Articular chondrocyte of knee joint (primary cell): ENCODE data around the gene ZSCAN22. TPM values are rescaled to one million over a fixed set of nuclear protein-coding genes. Genes with fewer than 3 reads are reported as not detected.

Experiments
- small RNA-seq: library from RNA; depleted of rRNA; stranded (forward); fragments of <200 nt; gene quantifications from one replicate; pipeline ENCODE3, GENCODE V24; 2012
- total RNA-seq: library from RNA; depleted of rRNA; stranded (reverse); fragments of >200 nt; gene quantifications from 2 replicates; pipeline ENCODE4 v1.2.3, GENCODE V29; 2012

Gene ZSCAN22
- total RNA-seq: 2.5 and 3.2 TPM in 2 replicates

GRCh38 chr19:58326914-58327726 lies at the start of gene ZSCAN22:
Gene ZSCAN22, plus strand, starts transcription at chr19:58326994. Its CDS starts 7,809 bp downstream, at chr19:58334803.

GRCh38 chr19:58278541-58279041 lies 48.2 kb upstream of the ZSCAN22 start, which contains the start of gene ZNF8:
Gene ZNF8, plus strand, starts transcription at chr19:58278955. Its CDS starts 127 bp downstream, at chr19:58279082.

GRCh38 chr19:58305065-58305931 lies 21.5 kb upstream of the ZSCAN22 start, which contains the start of gene ERVK3-1:
Gene ERVK3-1, plus strand, starts transcription at chr19:58305377. Its CDS starts 6,792 bp downstream, at chr19:58312169.

GRCh38 chr19:58352760-58353671 lies 26.2 kb downstream of the ZSCAN22 start, which contains the start of gene A1BG:
Gene A1BG, minus strand, starts transcription at chr19:58353492. Its CDS starts 55 bp downstream, at chr19:58353437.

GRCh38 chr19:58362272-58362994 lies 35.6 kb downstream of the ZSCAN22 start, which contains the start of gene ZNF497:
Gene ZNF497, minus strand, starts transcription at chr19:58362751. Its CDS starts 5,116 bp downstream, at chr19:58357635.

GRCh38 chr19:58380662-58381459 lies 54.1 kb downstream of the ZSCAN22 start, which contains the start of gene ZNF837:
Gene ZNF837, minus strand, starts transcription at chr19:58381030. Its CDS starts 11,698 bp downstream, at chr19:58369332.

GRCh38 chr19:58386576-58387337 lies 60.0 kb downstream of the ZSCAN22 start, which contains the start of gene RPS5:
Gene RPS5, plus strand, starts transcription at chr19:58387269. Its CDS starts 869 bp downstream, at chr19:58388138.

Small RNAs within 50 kb of the gene (small RNA-seq; reads per million reads assigned to genes)
- gene MIR4754: not detected
- gene MIR6806: not detected
- gene RNA5SP473: 0.11 reads per million

Other genes starting within 250 kb of the ZSCAN22 start
- 34.4 and 40.2 TPM in 2 replicates for gene ZSCAN18, start 228.8 kb upstream of the ZSCAN22 start, total RNA-seq
- 11.4 and 16.0 TPM in 2 replicates for gene ZNF329, start 176.2 kb upstream of the ZSCAN22 start, total RNA-seq
- gene ZNF274, start 143.9 kb upstream of the ZSCAN22 start, total RNA-seq: 9.5 and 14.5 TPM in 2 replicates
- 25.7 and 41.0 TPM in 2 replicates for gene ZNF544, start 98.1 kb upstream of the ZSCAN22 start, total RNA-seq
- gene ZNF8, start 48.0 kb upstream of the ZSCAN22 start, total RNA-seq: 6.0 and 6.5 TPM in 2 replicates
- gene ERVK3-1, start 21.6 kb upstream of the ZSCAN22 start, total RNA-seq: 25.9 and 36.6 TPM in 2 replicates
- 0.65 and 1.5 TPM in 2 replicates for gene A1BG, start 26.5 kb downstream of the ZSCAN22 start, total RNA-seq
- 0.78 and 1.5 TPM in 2 replicates for gene ZNF497, start 35.8 kb downstream of the ZSCAN22 start, total RNA-seq
- gene ZNF837, start 54.0 kb downstream of the ZSCAN22 start, total RNA-seq: 2.2 and 2.7 TPM in 2 replicates
- gene RPS5, start 60.3 kb downstream of the ZSCAN22 start, total RNA-seq: 995 and 1,127 TPM in 2 replicates
- gene RNF225, start 68.7 kb downstream of the ZSCAN22 start, total RNA-seq: 0.13 TPM in 1 of 2 replicates, not detected in the other
- 13.2 TPM in 2 replicates for gene ZNF584, start 81.7 kb downstream of the ZSCAN22 start, total RNA-seq
- 8.0 and 8.8 TPM in 2 replicates for gene ZNF132, start 113.2 kb downstream of the ZSCAN22 start, total RNA-seq
- 7.2 and 8.4 TPM in 2 replicates for gene ZNF324B, start 124.6 kb downstream of the ZSCAN22 start, total RNA-seq
- gene ZNF324, start 140.1 kb downstream of the ZSCAN22 start, total RNA-seq: 12.9 and 13.1 TPM in 2 replicates
- gene ZNF446, start 149.4 kb downstream of the ZSCAN22 start, total RNA-seq: 9.1 TPM in 2 replicates
- gene SLC27A5, start 185.0 kb downstream of the ZSCAN22 start, total RNA-seq: 3.5 and 4.8 TPM in 2 replicates
- gene ZBTB45, start 192.8 kb downstream of the ZSCAN22 start, total RNA-seq: 5.5 and 5.9 TPM in 2 replicates
- 155 and 186 TPM in 2 replicates for gene TRIM28, start 217.1 kb downstream of the ZSCAN22 start, total RNA-seq
- 104 TPM in 2 replicates for gene CHMP2A, start 228.1 kb downstream of the ZSCAN22 start, total RNA-seq
- gene UBE2M, start 231.6 kb downstream of the ZSCAN22 start, total RNA-seq: 37.7 and 46.0 TPM in 2 replicates
- 14.7 and 15.5 TPM in 2 replicates for gene MZF1, start 246.3 kb downstream of the ZSCAN22 start, total RNA-seq